ENCODE data around the gene NEK6.

DNA sequence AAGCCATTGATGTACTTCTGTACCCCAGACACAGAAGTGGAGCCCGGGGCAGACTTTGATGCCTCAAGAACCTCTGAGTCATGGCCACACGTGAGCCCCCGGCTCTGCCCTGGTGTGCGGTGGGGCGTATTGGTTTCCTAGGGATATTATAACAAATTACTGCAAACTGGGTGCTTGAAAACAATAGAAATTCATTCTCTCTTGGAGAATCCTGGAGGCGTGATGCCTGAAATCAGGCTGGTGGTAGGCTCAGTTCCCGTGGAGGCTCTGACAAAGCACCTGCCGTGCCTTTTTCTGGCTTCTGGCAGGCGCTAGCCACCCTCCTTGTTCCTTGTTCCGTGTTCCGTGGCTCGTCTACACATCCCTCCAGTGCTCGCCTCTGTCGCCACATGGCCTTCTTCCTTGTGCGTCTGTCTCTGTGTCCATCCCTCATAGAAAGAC is 24.2 kb downstream of the NEK6 start:
- TF ChIP-seq POLR2A (IDR thresholded peaks at IDR 0.05; ENCODE audit: low read length): no peak
- no peak for TF ChIP-seq GATA1 (IDR thresholded peaks at IDR 0.05; ENCODE audit: low read depth, low read length)
